Ammon's horn (tissue), 1 donor: ENCODE measurements around the gene TSPO.

Experiments used
- DNase-seq: peaks from one replicate; pipeline ENCODE4 v3.0.0-alpha.2; 2016; ENCODE audit warnings: low spot score

The TSPO gene

GRCh38 chr22:43202326-43202725, 51.0 kb downstream of the TSPO start:
- DNase-seq: no peak

GRCh38 chr22:43202756-43203410, 51.5 kb downstream of the TSPO start:
- DNase-seq: no peak

GRCh38 chr22:43203471-43203981, 52.2 kb downstream of the TSPO start:
- no peak for DNase-seq

GRCh38 chr22:43205261-43205691, 53.9 kb downstream of the TSPO start:
- DNase-seq: no peak

GRCh38 chr22:43205748-43206508, 54.6 kb downstream of the TSPO start:
- DNase-seq: no peak

GRCh38 chr22:43206509-43207161, 55.3 kb downstream of the TSPO start:
- DNase-seq: no peak

GRCh38 chr22:43207386-43207785, 56.0 kb downstream of the TSPO start:
- DNase-seq: no peak

- DNase-seq: no peak
These were observed 56.7 kb downstream of the TSPO start for GRCh38 chr22:43207849-43208702.

- DNase-seq: no peak
These were observed 57.6 kb downstream of the TSPO start for GRCh38 chr22:43208703-43209522.

GRCh38 chr22:43209523-43209890, 58.1 kb downstream of the TSPO start:
- DNase-seq: no peak

- no peak for DNase-seq
These were observed 58.6 kb downstream of the TSPO start for GRCh38 chr22:43209971-43210370.

- no peak for DNase-seq
These were observed 59.5 kb downstream of the TSPO start for GRCh38 chr22:43210631-43211515.

GRCh38 chr22:43211941-43212433, 60.6 kb downstream of the TSPO start:
- no peak for DNase-seq

GRCh38 chr22:43212434-43212952, 61.1 kb downstream of the TSPO start:
- DNase-seq: no peak
